ENCODE results near the gene EBI3.
"Not testable (repeated sequence)": the region's sequence is repeated elsewhere in the genome, so short reads cannot be mapped to it uniquely, and the experiment has no call there.

Gene EBI3

DNA sequence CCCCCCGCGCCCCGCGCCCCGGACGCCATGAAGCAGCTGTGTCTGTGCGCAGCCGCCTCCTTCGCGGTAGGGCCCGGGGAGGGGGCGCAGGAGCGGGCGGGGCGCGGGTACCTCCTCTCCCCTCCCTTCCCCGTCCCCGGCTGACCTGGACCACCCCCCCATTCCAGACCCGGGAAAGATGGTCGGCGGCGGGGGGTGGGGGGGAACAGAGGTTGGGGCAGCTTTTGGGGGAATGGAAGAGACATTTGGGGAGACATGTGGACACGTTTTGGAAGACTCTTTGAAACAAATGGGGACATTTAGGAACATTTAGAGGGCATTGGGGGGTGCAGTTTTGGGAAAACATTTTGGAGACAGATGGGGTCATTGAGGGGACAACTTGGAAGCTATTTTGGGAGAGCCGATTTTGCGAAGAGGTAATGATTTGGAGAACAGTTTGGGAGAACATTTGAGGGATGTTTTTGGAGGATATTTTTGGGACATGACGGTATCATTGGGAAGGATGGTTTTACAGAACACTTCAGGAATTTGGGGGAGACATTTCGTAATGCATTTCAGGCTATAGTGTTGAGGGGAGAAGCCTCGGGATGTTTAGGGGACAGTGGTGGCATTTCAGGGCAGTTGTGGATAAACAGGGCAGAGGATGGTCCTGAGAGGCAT is 30.7 kb upstream of the EBI3 start:
- intact Hi-C loops (cut with DNase I) = no loop called here
- DNase-seq = no peak

DNA sequence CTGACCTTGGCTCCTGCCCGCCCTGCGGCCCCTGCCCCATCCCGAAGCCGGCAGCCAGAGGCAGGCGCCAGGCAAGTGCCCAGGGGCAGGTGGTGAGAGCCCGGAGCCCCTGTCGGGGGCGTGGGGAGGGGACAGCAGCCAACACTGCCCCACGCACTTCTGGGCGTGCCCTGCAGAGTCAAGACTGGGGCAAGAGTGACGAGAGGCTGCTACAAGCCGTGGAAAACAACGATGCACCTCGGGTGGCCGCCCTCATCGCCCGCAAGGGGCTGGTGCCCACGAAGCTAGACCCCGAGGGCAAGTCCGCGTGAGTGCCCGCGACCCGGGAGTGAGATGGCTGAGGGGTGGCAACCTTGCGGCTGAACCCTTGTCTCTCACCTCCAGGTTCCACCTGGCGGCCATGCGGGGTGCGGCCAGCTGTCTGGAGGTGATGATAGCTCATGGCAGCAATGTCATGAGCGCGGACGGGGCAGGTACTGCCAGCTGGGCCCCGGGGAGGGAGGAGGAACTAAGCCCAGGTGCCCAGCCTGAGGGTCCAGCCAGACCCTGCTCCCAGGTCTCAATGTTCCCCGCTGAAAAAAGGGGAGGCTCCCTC is 29.5 kb upstream of the EBI3 start:
- DNase-seq = no peak
- intact Hi-C loops (cut with DNase I) = no loop called here

DNA sequence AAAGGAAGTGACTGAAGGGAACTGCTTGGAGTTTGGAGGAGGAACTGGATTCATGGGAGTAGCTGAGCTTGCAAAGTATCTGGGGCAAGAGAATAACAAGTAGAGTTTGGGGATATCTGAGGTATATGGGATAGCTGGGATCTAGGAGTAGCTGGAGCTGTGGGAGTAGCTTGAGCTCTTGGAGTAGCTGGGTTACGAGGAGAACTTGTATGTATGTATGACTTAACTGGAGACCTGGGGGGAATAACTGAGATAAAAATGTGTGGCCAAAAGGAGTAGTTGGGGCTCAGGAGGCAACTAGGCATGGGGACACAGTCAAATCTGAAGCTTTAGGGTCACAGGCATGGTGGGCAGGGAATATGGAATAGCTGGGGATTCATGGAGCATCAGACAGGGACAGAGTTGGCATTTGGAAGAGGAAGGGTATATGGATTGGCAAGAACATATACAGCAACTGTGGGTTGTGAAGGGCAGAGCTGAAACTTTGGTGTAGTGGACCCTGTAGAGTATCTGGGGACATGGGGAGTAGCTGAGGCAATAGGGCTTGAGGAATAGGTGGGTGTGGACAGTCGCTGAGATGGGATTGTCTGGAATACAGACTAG is 28.3 kb upstream of the EBI3 start:
- DNase-seq = no peak
- intact Hi-C loops (cut with DNase I) = no loop called here

GRCh38 chr19:4201798-4202197 is 27.5 kb upstream of the EBI3 start:
- intact Hi-C loops (cut with DNase I) = no loop called here
- peak in 1 of 10 donors; percentile 60 for DNase-seq

DNA sequence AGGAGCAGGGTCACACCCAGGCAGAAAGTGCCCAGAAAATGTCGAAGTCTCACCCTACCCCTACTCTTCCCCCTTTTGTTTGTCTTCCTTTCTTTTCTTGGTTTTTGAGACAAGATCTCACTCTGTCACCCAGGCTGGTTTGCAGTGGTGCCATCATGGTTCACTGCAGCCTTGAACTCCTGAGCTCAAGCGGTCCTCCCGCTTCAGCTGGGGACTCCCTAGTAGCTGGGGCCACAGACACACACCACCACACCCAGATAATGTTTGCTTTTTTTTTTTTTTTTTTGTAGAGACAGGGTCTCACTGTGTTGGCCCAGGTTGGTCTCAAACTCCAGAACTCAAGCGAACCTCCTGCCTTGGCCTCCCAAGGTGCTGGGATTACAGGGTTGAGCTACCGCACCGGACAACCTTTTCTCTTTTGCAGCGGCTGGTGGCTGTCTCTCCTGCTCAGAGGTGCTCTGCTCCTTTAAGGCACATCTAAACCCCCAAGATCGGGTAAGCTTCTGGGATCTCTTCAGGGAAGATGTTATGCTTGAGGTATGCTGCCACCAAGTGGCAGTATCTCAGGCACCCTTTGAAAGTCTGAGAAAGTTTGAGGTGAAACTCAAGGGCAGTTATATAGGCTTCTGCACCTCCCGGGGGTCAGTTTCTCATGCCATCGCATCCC is 22.4 kb upstream of the EBI3 start:
- intact Hi-C loops (cut with DNase I) = no loop called here
- no peak for DNase-seq

DNA sequence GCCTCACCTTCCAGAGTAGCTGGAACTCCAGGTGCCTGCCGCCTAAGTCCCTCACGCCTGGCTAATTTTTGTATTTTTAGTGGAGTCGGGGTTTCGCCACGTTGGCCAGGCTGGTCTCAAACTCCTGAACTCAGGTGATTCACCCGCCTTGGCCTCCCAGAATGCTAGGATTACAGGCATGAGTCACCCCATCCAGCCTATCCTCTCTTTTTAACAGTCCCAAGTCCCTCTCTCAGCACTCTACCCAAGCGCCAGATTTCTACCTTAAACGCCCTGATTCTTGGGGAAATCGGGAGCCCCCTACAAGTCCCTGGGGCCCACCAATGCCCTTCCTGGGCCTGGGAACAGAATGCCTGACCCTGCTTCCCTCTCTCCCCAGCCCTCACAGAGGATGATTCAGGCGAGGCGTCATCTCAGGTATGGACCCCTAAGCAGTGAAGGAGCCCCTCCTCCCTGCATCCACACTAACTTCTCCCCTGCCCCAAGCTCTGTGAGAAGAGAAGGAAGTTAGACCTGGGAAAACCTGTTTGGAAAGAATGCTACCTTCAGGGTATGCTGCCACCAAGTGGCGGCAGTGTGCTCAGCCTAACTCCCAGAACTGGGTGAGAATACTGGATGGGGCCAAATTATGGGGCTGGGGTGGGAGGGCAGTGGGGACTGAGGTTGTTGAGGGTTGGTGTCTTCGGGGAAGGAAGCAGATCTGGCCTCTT is 20.8 kb upstream of the EBI3 start:
- intact Hi-C loops (cut with DNase I) = no loop called here
- DNase-seq = no peak

DNA sequence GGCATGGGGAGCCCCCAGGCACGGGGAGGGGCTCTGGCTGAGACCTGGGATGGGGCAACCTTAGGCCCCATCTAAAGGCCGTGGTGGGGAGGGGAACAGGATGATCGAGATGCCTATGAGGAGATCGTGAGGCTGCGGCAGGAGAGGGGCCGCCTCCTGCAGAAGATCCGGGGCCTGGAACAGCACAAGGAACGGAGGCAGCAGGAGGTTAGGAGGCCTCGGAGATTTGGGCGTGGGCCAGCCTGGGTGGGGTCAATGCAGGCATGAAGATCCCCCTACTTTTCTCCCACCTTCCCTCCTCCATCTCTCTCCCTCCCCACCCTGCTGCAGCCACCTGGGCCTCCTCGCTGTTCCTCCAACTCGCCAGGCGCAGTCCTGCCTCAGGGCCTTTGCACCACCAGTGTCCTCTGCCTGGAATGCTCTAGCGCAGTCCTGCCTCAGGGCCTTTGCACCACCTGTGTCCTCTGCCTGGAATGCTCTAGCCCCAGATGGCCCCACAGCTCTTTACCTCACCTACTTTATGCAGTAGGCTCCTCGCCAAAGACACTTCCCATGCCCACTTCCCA is 19.1 kb upstream of the EBI3 start:
- no peak for DNase-seq
- intact Hi-C loops (cut with DNase I) = no loop called here

- intact Hi-C loops (cut with DNase I) = no loop called here
- DNase-seq = no peak
Observed at GRCh38 chr19:4213116-4213515, 16.2 kb upstream of the EBI3 start.

DNA sequence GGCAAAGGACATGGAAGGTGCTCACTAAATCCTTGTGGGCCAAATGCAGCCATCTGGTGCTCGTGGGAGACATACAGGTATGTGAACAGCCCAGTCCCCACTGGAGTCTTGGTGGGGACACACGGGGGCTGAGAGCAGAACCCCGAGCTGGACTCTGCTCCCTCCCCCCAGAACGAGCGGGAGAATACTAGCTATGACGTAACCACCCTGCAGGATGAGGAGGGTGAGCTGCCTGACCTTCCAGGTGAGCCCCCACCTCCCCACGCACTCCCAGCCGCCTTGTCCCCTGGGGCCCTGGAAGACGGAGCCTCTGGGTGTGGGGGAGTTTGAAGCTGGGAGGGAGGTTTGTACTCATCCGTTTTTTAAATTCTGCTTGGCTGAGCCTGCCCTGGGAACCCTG is 13.5 kb upstream of the EBI3 start:
- DNase-seq = peak in 1 of 10 donors; percentile 54
- intact Hi-C loops (cut with DNase I) = no loop called here

DNA sequence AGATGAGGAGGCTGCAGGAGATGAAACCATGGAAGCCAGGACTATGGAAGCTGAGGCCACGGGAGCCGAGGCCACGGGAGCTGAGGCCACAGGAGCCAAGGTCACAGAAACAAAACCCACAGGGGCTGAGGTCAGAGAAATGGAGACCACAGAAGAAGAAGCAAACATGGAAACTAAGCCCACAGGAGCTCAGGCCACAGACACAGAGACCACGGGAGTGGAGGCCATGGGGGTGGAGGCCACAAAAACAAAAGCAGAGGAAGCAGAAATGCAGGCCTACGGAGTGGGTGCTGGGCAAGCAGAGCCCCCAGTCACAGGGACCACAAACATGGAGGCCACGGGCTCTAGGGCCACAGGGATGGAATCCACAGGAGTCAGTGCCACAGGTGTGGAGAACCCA is 12.5 kb upstream of the EBI3 start:
- DNase-seq = no peak
- intact Hi-C loops (cut with DNase I) = no loop called here

- intact Hi-C loops (cut with DNase I) = no loop called here
- DNase-seq = peak in 1 of 10 donors; percentile 84
Observed at GRCh38 chr19:4217429-4218264, 11.7 kb upstream of the EBI3 start.

DNA sequence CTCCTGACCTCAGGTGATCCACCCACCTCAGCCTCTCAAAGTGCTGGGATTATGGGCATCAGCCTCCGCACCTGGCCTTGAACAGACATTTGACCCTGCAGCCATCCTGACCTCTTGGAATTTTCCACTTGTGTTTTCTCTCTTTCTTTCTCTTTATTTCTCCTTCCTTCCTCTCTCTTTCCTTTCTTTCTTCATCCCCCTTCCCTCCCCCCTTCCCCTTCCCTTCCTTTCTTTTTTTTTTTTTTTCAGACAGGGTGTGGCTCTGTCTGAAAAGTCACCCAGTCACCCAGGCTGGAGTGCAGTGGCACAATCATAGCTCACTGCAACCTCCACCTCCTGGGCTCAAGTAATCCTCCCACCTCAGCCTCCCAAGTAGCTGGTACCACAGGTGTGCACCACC is 10.8 kb upstream of the EBI3 start:
- intact Hi-C loops (cut with DNase I); DNase-seq: not testable (repeated sequence)

DNA sequence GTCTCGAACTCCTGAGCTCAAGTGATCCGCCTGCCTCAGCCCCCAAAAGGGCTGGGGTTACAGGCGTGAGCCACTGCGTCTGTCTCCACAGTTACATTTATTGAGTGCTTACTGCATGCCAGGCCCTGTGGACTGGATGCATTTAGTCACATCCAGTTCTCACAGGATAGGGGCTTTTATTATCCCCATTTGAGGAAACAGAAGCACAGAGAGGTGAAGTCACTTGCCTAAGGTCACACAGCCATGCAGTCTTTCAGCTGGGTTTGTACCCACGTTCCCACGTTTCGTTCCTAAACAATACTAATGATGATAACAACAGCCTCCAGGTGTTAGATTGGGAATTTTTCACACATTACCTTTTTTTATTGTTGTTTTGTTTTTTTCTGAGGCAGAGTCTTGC is 9.1 kb upstream of the EBI3 start:
- intact Hi-C loops (cut with DNase I) = no loop called here
- DNase-seq = no peak

- DNase-seq = peak in 3 of 10 donors; percentile 24 to 89 (median 75)
- intact Hi-C loops (cut with DNase I) = no loop called here
Observed at GRCh38 chr19:4224470-4224869, 4.9 kb upstream of the EBI3 start.

- no peak for DNase-seq
- intact Hi-C loops (cut with DNase I) = no loop called here
Observed at GRCh38 chr19:4225885-4226284, 3.4 kb upstream of the EBI3 start.

DNA sequence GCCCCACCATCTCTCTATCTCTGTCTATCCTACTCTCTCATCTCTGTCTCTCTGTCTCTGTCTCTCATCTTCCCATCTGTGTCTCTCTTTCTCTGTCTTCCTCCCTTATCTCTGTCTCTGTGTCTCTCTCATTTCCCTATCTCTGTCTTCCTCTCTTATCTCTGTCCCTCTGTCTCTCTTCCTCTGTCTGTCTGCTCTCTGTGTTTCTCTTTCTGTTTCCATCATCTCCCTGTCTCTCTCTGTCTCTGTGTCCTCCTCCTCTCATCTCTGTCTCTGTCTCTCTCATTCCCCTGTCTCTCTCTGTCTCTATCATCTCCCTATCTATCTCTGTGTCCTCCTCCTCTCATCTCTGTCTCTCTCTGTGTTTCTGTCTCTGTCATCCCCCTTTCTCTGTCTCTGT is 1.6 kb upstream of the EBI3 start:
- intact Hi-C loops (cut with DNase I) = no loop called here
- no peak for DNase-seq

GRCh38 chr19:4228765-4229178 is 551 bp upstream of the EBI3 start:
- no peak for DNase-seq
- intact Hi-C loops (cut with DNase I) = no loop called here

GRCh38 chr19:4230237-4230636 is 914 bp downstream of the EBI3 start:
- intact Hi-C loops (cut with DNase I); DNase-seq: not testable (repeated sequence)

GRCh38 chr19:4231521-4231920 is 2.2 kb downstream of the EBI3 start:
- intact Hi-C loops (cut with DNase I); DNase-seq: not testable (repeated sequence)

GRCh38 chr19:4232139-4232538 is 2.8 kb downstream of the EBI3 start:
- DNase-seq; intact Hi-C loops (cut with DNase I): not testable (repeated sequence)

Measured in posterior cingulate gyrus (tissue), 11 donors.